ENCODE data around the gene MARS1.
"Not testable (repeated sequence)": the region's sequence is repeated elsewhere in the genome, so short reads cannot be mapped to it uniquely, and the experiment has no call there.

MARS1 gene

DNA sequence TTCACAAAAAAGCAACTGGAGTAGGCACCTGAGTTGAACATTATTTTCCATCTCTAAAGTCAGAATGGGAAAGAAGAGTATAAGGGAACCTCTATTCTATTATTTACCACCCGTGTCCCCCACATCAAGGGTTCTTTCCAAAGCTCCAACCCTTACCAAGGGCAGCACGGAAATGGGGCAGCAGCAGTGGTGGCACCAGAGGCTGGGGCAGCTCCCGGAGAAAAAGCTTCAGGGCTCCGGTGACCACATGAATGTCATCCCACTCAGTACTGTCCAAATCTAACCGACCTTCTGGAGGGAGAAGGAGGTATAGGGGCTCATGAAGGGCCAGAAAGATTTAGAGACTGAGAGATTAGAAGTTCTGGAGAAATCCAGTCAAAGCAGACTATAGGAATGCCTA lies 14.0 kb upstream of the MARS1 start:
- DNase-seq, result no peak

DNA sequence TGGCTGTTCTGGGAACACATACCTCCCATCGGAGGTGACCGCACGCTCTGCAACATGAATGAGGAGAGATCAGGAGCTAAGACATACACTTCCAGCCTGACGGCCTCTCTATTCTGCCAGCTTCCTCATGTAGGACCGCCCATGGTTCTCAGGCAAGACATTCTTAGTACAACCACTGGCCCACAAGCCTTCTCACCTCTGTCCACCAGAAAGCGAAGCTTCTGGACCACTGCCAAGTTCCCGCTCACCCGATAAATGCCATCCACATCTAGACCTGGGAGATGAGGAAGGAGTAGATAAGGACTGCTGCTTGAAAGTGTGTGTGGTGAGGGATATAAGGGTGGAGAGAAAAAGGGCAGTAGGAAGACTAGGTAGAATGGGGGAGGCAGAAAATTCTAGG lies 13.4 kb upstream of the MARS1 start:
- DNase-seq, result no peak

GRCh38 chr12:57474862-57475261 lies 13.0 kb upstream of the MARS1 start:
- no peak for DNase-seq

DNA sequence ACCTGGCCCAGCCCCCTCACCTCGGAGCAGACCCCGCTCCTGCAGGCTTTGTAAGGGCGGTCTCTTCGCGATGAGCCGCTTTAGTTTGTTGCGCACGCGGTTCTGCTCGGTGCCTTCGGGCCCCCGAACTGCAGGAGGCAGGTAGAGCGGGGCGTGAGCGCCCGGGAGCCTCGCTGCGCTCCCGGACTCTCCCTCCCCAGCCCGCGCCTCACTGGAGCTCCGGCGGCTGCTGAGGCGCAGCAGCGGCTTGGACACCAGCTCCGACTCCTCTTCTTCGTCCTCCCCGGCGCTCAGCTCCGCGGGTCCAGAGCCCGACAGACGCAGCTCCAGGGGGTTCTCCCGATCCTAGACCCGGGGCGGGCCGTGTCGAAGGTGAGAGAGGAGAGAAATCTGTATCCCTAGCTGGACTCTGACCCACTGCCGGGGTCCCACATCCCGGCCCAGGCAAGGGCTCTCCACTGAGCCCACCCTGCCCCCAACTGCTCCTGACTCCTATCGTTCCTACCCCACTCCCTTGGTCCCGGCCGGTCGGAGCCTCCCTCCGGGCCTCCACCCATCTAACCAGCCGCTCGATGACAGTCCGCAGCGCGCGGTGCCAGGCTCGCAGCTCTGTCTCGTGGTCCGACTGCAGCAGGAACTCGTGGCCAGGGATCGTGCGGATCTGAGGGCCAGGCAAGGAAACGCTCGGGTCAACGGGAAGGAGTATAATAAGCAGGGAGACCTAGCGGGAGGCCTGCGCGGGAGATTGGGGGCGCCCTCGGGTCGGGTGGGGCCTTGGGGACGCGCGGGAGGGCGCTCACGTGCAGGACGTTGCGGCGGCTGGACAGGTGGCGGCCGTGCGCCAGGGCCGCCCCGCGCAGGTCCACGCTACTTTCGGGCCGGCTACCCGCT lies 12.4 kb upstream of the MARS1 start:
- no peak for DNase-seq

GRCh38 chr12:57476162-57476992 lies 11.5 kb upstream of the MARS1 start:
- DNase-seq, result peak; percentile 75

DNA sequence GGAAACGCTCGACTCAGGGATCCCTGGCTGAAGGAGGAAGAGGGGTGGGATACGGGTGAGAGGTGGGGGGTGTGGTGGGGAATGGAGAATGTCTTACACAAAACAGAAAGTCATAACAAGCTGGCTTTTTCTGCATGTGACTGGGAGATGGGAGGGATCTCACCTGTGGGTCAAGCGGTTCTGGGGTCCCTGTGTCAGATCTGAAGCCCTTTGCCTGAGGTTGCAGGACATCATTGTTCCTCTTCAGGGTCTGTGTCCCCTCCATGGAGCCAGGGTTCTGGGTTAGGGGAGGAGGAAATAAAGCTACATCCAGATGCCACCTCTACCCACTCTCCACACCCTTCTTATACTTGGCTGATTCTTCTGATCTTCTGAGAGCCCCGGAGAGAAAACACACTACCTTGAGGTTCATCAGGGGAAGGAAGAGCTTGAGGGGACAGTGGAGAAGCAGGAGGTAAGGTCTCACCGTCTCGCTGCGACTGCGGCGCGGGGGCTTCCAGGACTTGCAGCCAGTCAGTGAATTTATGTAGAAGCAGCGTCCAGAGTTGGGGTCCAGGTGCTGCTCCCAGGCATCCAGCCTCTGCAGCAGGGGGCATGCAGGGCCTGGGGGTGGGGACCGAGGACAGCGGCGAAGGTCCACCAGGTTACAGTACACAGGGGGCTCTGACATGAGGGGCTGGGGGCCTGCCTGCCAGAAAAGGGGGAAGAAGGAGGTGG lies 10.7 kb upstream of the MARS1 start:
- DNase-seq, result no peak

DNA sequence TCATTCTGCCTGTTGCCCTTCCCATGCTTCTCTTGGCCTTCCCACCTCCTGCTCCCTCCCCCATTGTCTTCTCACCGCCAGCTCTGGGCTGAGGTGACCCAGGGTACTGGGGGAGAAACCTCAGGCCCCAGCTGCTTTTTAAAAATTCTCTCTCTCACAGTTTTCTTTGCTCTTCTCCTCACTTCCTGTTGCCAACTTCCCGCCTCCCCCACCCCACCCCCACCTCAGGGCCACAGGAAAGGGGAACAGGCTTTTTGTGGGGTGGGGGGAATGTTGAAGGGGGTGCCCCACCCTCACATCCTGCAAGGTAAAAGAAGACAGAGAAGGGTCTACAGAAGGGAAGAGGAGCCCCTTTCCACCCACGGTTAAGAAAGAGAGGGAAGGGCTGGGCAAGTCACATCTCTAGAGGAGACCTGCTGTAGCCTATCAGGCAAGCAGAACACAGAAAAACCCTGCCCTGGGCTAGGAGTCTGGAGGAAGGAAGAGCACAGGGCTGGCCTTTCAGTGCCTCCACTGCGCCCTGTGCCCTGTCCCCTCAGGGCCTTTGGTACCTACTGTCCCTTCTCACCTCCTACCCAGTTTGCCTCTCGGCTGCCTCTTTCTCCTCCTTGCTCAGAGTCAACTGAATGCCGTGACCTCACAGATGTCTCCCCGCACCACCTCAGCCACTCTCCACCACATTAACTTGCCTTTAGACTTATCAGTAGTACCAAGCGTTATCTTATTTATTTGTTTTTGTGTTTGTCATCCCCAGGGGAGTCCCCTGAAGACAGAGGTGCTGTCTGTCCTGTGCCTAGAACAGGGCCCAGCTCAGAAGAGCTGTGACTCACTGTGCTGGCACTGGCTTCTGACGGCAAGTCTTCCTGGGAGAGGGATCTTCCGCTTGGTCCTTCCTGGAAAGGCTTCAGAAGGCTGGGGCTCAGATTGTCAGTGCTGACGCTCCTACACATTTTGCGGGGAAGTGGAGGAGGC lies 9.9 kb upstream of the MARS1 start:
- DNase-seq, result peak; percentile 81

DNA sequence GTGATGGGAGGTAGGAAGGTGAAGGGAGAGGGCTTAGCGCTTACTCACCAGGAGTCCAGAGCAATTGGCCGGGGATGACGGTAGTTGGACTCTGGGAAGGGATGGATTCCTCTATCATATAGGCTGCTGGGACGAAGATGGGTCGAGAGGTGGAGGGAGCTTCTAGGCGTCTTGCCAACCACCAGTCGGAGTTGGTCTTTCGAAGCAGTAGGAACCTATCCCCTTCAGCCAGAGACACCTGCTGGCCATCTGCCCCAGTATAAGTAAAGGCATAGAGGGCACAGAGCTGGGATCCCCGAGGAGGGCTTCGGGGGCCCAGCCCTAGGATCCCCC lies 8.9 kb upstream of the MARS1 start:
- no peak for DNase-seq

GRCh38 chr12:57479376-57480115 lies 8.3 kb upstream of the MARS1 start, which contains the start of gene ARHGAP9:
Gene ARHGAP9, minus strand, starts transcription at chr12:57479866. Its CDS starts 460 bp downstream, at chr12:57479406.
- DNase-seq, result peak; percentile 81

- DNase-seq, result no peak
These were observed 6.2 kb upstream of the MARS1 start for GRCh38 chr12:57481671-57482070.

DNA sequence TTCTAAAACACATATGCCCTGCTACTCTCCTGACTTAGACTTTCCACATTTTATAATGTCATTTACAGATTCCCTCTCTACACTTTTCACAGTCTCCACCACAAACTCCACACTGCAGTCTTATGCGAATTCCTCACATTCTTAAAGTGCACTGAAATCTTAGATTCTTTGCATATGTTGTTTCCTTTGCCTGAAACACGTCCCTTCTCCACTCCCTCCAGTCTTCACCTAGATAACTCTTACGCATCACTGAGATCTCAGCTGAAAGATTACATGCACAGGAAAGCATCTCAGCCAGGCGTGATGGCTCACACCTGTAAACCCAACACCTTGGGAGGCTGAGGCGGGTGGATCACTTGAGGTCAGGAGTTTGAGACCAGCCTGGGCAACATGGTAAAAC lies 4.4 kb upstream of the MARS1 start:
- DNase-seq, result no peak

DNA sequence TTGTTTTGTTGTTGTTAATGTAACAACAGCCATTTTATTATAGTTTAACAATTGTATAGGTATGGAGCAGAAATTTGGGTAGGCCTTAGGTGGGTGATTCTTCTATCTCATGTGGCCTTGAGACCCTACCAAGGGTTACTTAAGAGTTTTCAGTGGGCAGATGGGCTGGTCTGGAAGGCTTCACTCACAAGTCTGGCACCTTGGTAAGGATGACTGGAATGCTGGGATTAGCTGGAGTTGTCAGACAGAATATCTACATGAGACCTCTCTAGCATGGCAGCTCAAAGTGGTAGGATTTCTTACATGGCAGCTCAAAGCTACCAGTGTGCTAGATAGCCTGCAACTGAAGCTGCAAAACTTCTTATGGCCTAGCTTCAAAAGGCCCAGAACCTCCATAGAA lies 2.2 kb upstream of the MARS1 start:
- DNase-seq, result no peak

GRCh38 chr12:57487055-57487596 lies 742 bp upstream of the MARS1 start:
- no peak for DNase-seq

GRCh38 chr12:57488402-57489156 lies 711 bp downstream of the MARS1 start:
- DNase-seq, result no peak

DNA sequence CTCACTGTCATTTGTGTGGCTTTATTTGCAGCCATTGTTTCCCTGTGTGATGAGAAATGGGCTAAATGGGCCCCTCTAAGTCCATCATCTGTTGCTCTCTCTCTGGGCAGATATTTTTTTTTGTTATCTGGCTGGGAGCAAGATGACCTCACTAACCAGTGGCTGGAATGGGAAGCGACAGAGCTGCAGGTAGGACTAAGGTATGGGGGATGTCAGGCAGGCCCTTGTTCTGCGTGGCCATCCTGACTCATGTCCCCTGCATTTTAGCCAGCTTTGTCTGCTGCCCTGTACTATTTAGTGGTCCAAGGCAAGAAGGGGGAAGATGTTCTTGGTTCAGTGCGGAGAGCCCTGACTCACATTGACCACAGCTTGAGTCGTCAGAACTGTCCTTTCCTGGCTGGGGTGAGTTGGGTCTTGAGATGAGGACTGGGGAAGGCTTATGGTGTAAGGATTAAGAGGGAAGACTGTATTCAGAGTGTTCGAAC lies 1.3 kb downstream of the MARS1 start:
- DNase-seq, result no peak

GRCh38 chr12:57490126-57490525 lies 2.3 kb downstream of the MARS1 start:
- no peak for DNase-seq

GRCh38 chr12:57491393-57492280 lies 3.8 kb downstream of the MARS1 start:
- DNase-seq, result no peak

DNA sequence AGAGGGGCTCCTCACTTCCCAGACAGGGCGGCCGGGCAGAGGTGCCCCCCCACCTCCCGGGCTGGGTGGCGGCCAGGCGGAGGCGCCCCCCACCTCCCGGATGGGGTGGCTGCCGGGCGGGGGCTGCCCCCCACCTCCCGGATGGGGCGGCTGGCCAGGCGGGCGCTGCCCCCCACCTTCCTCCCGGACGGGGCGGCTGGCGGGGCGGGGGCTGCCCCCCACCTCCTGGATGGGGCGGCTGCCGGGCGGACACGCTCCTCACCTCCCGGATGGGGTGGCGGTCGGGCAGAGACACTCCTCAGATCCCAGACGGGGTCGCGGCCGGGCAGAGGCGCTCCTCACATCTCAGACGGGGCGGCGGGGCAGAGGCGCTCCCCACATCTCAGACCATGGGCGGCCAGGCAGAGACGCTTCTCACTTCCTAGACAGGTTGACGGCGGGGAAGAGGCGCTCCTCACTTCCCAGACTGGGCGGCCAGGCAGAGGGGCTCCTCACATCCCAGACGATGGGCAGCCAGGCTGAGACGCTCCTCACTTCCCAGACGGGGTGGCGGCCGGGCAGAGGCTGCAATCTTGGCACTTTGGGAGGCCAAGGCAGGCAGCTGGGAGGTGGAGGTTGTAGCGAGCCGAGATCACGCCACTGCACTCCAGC lies 7.3 kb downstream of the MARS1 start:
- DNase-seq, result not testable (repeated sequence)

DNA sequence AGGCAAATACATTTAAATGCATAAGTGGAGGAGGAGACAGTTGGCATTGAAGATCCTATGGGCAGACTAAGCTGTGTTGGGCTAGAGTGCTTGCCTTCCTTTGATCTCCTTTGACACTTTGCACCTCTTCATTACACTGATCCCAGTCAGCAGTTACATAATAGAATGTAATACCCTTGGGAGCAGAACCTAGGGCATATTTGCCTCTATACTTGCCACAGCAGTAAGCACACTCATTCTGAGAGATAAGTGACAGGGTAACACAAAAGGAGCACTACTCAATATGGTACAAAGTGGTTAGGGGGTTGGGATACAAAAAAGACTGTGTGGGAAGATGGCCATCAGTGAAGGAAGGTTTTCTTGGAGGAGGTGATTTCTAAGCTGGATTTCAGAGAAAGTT lies 9.0 kb downstream of the MARS1 start:
- DNase-seq, result no peak
